IgD-negative memory B cell (primary cell): Measurements from ENCODE around the gene VIL1. TPM values are rescaled to one million over a fixed set of nuclear protein-coding genes. Genes with fewer than 3 reads are reported as not detected.

Source experiments
- polyA plus RNA-seq: library from polyadenylated mRNA; unstranded; fragments of 300-500 nt; fragmentation: Illumina TruSeq; gene quantifications from one replicate; pipeline ENCODE4 v1.2.3, GENCODE V29; 2021

Gene VIL1
- polyA plus RNA-seq, 1 donor from 2014 or later: 0.28 TPM

Other genes starting within 250 kb of the VIL1 start
- 862 TPM for gene ARPC2, start 201.9 kb upstream of the VIL1 start, polyA plus RNA-seq
- 0.64 TPM for gene GPBAR1, start 158.1 kb upstream of the VIL1 start, polyA plus RNA-seq
- 82.0 TPM for gene AAMP, start 149.0 kb upstream of the VIL1 start, polyA plus RNA-seq
- gene PNKD, start 148.6 kb upstream of the VIL1 start, polyA plus RNA-seq: 126 TPM
- gene TMBIM1, start 126.6 kb upstream of the VIL1 start, polyA plus RNA-seq: 147 TPM
- gene CATIP, start 62.3 kb upstream of the VIL1 start, polyA plus RNA-seq: 0.18 TPM
- 1.3 TPM for gene SLC11A1, start 36.9 kb upstream of the VIL1 start, polyA plus RNA-seq
- gene CTDSP1, start 19.3 kb upstream of the VIL1 start, polyA plus RNA-seq: 16.2 TPM
- 9.8 TPM for gene USP37, start 149.2 kb downstream of the VIL1 start, polyA plus RNA-seq
- 16.7 TPM for gene CNOT9, start 149.7 kb downstream of the VIL1 start, polyA plus RNA-seq
- 0.40 TPM for gene PLCD4, start 188.8 kb downstream of the VIL1 start, polyA plus RNA-seq
- gene ZNF142, start 240.5 kb downstream of the VIL1 start, polyA plus RNA-seq: 21.1 TPM
- gene BCS1L, start 240.6 kb downstream of the VIL1 start, polyA plus RNA-seq: 21.2 TPM